ENCODE data around the gene IMMP2L. TPM values are rescaled to one million over a fixed set of nuclear protein-coding genes. Genes with fewer than 3 reads are reported as not detected.
A peak's percentile ranks its signal among the peaks of the same experiment; 100 is the strongest.
"Not testable (repeated sequence)": the region's sequence is repeated elsewhere in the genome, so short reads cannot be mapped to it uniquely, and the experiment has no call there.

IMMP2L gene
- 17.8 TPM for total RNA-seq
- long read RNA-seq, partial matches to known transcripts = 0 of 3 reads
- long read RNA-seq, other reads (novel, unspliced or antisense) = 3 of 3 reads

DNA sequence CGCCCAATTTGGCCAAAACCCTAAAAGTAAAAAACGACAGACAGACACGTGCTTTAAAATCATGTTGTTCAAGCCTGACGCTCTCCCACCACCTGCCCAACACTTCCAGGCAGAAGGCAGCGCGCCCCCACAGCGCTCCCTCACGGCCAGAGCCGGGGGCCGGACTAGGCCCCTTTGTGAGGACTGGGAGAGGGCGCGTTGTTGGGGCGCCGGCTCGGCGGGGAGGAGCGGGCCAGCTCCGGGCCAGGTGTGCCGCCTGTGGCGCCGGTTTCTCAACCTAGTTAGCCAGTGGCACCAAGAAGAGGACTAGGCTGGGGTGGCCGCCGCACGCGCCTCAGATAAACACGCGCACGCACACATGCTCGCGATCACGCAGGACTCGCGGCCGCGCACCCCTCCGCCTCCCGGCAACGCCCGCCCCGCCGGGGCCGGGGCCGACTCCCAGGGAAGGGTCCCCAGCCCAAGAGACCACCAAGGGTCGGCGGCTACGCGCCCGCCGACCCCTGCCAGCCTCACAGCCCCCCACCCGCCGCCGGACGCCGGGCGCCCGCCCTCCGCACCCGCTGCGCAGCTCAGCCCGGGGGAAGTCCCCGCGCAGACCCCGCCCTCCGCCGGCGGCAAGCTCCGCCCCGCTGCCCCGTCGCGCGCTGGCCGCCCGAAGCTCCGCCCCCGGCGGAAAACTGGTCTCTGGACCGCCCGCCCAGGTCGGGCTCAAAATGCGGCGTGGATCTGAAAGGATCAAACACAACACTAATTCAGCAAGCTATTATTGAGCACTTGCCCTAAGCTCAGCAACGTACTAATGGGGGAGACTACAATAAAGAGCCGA lies at the start of gene IMMP2L:
Gene IMMP2L, minus strand, starts transcription at position 589 of the 829 bp plus-strand sequence.
- Histone ChIP-seq H3K4me3 (peak within 1 kb of the TSS; percentile 81), H3K9me3 (replicated peaks) (no peaks in the 10 kb centered on the region), H3K27ac (replicated peaks) (peak within 1 kb of the TSS; percentile 90), H3K36me3 (peaks cover 5% of the 10 kb centered on the region), H3K27me3 (ENCODE audit: low read depth) (no peaks in the 10 kb centered on the region), H3K4me1 (peaks cover 24% of the 10 kb centered on the region)
- peak; percentile 89 for DNase-seq
- intact Hi-C loops (cut with micrococcal nuclease) = no loop called here
- TF ChIP-seq, protein P1, sequence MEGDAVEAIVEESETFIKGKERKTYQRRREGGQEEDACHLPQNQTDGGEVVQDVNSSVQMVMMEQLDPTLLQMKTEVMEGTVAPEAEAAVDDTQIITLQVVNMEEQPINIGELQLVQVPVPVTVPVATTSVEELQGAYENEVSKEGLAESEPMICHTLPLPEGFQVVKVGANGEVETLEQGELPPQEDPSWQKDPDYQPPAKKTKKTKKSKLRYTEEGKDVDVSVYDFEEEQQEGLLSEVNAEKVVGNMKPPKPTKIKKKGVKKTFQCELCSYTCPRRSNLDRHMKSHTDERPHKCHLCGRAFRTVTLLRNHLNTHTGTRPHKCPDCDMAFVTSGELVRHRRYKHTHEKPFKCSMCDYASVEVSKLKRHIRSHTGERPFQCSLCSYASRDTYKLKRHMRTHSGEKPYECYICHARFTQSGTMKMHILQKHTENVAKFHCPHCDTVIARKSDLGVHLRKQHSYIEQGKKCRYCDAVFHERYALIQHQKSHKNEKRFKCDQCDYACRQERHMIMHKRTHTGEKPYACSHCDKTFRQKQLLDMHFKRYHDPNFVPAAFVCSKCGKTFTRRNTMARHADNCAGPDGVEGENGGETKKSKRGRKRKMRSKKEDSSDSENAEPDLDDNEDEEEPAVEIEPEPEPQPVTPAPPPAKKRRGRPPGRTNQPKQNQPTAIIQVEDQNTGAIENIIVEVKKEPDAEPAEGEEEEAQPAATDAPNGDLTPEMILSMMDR (IDR thresholded peaks at IDR 0.05; ENCODE audit: borderline replicate concordance) = peak; percentile 48

DNA sequence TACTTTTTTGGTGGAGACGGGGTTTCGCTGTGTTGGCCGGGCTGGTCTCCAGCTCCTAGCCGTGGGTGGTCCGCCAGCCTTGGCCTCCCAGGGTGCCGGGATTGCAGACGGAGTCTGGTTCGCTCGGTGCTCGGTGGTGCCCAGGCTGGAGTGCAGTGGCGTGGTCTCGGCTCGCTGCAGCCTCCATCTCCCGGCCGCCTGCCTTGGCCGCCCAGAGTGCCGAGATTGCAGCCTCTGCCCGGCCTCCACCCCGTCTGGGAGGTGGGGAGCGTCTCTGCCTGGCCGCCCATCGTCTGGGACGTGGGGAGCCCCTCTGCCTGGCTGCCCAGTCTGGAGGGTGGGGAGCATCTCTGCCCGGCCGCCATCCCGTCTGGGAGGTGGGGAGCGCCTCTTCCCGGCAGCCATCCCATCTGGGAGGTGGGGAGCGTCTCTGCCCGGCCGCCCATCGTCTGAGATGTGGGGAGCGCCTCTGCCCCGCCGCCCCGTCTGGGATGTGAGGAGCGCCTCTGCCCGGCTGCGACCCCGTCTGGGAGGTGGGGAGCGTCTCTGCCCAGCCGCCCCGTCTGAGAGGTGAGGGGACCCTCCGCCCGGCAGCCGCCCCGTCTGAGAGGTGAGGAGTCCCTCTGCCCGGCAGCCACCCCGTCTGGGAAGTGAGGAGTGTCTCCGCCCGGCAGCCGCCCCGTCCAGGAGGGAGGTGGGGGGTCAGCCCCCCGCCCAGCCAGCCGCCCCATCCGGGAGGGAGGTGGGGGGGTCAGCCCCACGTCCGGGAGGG lies 47.4 kb upstream of the IMMP2L start:
- intact Hi-C loops (cut with micrococcal nuclease); H3K4me3 ChIP-seq; H3K4me1 ChIP-seq; H3K9me3 ChIP-seq (replicated peaks); H3K27me3 ChIP-seq (ENCODE audit: low read depth); H3K36me3 ChIP-seq; DNase-seq; H3K27ac ChIP-seq (replicated peaks): not testable (repeated sequence)

DNA sequence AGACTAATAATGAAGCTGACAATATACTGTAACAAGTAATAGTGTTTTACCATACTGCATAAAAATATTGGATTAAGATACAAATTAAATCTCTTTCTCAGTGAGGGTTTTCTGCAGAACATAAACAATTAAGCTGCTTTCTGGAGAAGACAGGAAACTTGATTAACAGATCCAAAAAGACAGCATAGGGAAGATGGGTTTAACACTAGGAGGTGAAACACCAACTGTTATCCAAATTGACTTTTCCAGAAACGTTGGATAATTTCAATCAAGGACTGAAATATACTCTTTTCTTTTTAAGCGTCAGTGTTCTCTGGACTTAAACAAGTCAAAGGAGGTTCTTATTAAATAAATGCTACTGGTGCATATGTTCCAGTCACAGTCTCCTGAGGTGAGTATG lies 45.3 kb upstream of the IMMP2L start:
- TF ChIP-seq, protein P1 (IDR thresholded peaks at IDR 0.05; ENCODE audit: borderline replicate concordance) = no peak
- DNase-seq = no peak
- peaks cover 8% of the 10 kb centered on the region for H3K9me3 ChIP-seq (replicated peaks)
- H3K27ac ChIP-seq (replicated peaks) = no peak overlapping the region
- H3K4me3 ChIP-seq = no peak overlapping the region
- no peaks in the 10 kb centered on the region for H3K27me3 ChIP-seq (ENCODE audit: low read depth)
- H3K4me1 ChIP-seq = no peaks in the 10 kb centered on the region
- H3K36me3 ChIP-seq = no peaks in the 10 kb centered on the region
- intact Hi-C loops (cut with micrococcal nuclease) = no loop called here

DNA sequence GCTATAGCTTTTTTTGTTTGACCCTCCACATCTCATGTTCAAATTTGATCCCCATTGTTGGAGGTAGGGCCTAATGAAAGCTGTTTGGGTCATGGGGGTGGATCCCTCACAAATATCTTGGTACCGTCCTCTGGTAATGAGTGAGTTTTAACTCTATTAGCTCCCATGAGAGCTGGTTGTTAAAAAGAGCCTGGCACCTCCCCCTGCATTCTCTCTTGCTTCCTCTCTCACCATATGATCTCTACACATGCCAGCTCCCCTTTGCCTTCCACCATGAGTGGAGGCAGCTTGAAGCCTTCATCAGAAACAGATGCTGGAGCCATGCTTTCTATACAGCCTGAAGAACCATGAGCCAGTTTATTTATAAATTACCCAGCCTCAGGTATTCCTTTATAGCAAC lies 43.0 kb upstream of the IMMP2L start:
- H3K36me3 ChIP-seq = no peaks in the 10 kb centered on the region
- no peak overlapping the region for H3K4me3 ChIP-seq
- TF ChIP-seq, protein P1 (IDR thresholded peaks at IDR 0.05; ENCODE audit: borderline replicate concordance) = no peak

DNA sequence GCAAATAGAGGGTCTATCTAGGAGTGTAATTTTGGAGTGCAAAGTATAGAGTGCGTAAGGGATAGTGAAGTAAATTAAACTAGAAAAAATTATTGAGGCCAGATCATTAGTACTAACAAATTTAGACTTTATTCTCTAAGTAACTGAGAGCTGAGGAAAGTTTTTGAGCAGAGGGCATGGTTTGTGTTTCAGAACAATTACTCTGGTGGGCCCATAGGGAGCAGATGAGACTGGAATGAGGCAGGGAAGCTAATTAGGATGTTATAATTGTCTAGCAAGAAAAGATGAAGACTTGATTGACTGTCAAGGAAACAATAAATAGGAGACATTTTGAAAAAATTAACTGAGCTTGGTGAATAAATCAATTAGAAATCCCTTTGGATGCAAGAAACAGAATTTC lies 37.8 kb upstream of the IMMP2L start:
- H3K9me3 ChIP-seq (replicated peaks) = peaks cover 17% of the 10 kb centered on the region
- H3K4me1 ChIP-seq = no peaks in the 10 kb centered on the region
- no peak overlapping the region for H3K27ac ChIP-seq (replicated peaks)
- no peak for DNase-seq
- H3K4me3 ChIP-seq = no peak overlapping the region
- no peaks in the 10 kb centered on the region for H3K36me3 ChIP-seq
- intact Hi-C loops (cut with micrococcal nuclease) = no loop called here
- H3K27me3 ChIP-seq (ENCODE audit: low read depth) = no peaks in the 10 kb centered on the region
- TF ChIP-seq, protein P1 (IDR thresholded peaks at IDR 0.05; ENCODE audit: borderline replicate concordance) = no peak

More for the DNA sequence above, 43.0 kb upstream of the IMMP2L start:
- Histone ChIP-seq H3K9me3 (replicated peaks) (peaks cover 8% of the 10 kb centered on the region), H3K27ac (replicated peaks) (no peak overlapping the region), H3K27me3 (ENCODE audit: low read depth) (no peaks in the 10 kb centered on the region), H3K4me1 (no peaks in the 10 kb centered on the region)
- intact Hi-C loops (cut with micrococcal nuclease) = no loop called here
- DNase-seq = no peak

Data from left ventricle myocardium inferior (tissue), 1 donor.